ENCODE data around the gene CYYR1.
"Not testable (repeated sequence)": the region's sequence is repeated elsewhere in the genome, so short reads cannot be mapped to it uniquely, and the experiment has no call there.

Gene CYYR1

DNA sequence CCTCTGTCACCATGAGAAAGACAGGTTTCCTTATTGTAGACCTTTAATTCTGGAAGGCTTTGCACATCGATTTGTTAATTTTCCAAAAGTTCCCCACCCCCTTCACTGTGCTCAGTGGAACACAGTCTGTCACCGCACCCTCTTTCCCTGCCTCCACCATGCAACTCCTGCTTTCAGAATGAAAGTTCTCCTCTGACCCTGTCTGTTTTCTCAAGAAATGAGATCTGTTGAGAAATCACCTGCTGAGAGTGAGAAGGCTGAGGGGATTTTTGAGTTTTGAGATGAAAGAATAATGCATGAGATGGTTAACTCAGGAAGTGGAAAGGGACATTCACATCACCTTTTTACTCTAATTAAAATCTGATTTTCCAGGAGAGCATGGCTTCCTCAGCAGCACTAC lies 99.6 kb downstream of the CYYR1 start:
- no peak for DNase-seq

- DNase-seq: no peak
These were observed 102.0 kb downstream of the CYYR1 start for GRCh38 chr21:26471099-26471471.

- DNase-seq: no peak
These were observed 102.6 kb downstream of the CYYR1 start for GRCh38 chr21:26470351-26471098.

DNA sequence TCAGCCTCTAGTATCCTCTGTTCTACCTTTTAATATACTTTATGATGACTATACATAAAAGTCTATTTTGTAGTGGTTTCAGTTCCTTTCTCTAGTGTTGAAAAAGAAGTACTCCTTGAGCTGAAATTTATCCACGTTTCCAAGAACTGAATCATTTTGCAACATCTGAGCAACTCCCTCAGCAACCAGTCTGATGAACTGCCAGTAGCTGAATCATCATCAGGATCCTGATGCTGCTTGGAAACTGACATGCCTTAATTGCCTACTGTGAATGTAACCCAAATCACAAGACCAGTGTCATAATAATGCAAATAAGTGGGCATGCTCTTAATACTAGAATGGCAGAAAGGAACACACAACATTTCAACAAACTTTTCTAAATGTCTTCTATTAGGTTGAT lies 103.3 kb downstream of the CYYR1 start:
- DNase-seq: no peak

- DNase-seq: no peak
These were observed 107.2 kb downstream of the CYYR1 start for GRCh38 chr21:26465916-26466315.

DNA sequence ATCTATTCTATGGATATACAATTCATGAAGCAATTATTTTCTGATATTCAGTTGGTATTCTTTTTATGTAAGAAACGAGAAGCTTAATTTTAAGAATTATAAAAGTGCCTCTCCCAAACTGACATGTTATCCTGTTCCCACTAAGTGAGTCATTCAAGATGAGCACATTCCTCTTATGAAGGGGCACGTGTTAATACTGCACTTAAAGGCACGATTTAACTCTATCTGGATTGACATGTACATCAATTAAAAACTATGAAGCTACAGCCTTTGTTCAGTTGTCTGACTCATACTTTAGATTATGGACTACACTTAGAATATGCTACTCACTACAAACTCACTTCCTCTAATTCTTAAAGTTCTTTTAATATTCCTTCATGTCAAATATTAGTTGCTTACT lies 111.6 kb downstream of the CYYR1 start:
- DNase-seq: no peak

DNA sequence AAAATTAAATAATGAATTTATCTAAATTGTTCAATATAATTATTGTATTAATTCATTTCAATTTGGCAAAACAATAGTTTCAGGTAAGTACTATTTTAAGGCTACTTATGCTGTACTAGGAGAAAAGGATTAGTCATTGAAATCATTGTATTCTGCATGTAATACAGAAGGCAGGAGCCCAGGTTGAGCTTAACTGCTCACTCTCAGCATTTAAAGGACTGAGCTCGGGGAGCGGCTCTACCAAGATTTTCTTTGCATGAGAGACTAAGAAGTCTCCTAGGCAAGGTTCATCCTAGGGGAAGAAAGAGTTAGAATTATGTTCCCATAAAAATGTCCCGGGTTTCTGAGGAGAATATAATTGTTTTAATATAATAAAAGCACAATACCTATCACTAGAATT lies 112.5 kb downstream of the CYYR1 start:
- no peak for DNase-seq

DNA sequence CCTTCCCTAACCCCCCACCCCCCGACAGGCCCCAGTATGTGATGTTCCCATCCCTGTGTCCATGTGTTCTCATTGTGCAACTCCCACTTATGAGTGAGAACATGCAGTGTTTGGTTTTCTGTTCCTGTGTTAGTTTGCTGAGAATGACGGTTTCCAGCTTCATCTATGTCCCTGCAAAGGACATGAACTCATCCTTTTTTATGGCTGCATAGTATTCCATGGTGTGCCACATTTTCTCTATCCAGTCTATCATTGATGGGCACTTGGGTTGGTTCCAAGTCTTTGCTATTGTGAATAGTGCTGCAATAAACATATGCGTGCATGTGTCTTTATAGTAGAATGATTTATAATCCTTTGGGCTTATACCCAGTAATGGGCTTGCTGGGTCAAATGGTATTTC lies 114.2 kb downstream of the CYYR1 start:
- DNase-seq: not testable (repeated sequence)

DNA sequence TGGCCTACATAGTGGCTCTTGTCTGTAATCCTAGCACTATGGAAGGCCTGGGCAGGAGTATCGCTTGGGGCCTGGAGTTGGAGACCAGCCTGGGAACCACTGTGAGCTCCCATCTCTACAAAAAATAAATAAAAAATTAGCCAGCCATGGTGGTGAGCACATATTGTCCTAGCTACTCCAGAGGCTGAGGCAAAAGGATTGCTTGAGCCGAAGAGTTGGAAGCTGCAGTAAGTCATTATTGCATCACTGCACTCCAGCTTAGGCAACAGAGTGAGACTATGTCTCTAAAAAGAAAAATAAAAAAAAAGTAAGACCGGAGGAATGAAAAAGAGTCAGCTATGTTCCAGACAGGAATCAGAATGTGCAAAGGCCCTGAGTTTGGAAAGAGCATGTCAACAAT lies 115.3 kb downstream of the CYYR1 start:
- no peak for DNase-seq

DNA sequence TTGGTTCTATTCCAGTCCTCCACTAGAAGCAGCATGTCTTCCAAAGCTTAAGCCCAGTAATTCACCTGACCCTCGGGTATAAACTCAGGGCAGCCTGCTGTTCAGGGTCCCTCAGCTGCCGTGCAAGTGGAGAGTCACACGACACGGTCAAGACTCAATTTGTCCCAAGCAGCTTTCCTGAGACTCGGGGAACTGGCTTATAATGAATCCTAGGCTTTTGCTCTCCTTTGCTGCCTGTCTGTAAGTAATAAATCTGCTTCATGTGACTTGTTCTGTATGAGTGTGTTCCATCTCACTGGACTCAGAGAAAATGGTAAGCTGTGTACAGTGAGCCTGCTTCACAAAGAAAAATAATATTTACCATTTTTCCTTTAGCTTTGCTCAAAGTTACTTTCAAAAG lies 119.8 kb downstream of the CYYR1 start:
- no peak for DNase-seq

DNA sequence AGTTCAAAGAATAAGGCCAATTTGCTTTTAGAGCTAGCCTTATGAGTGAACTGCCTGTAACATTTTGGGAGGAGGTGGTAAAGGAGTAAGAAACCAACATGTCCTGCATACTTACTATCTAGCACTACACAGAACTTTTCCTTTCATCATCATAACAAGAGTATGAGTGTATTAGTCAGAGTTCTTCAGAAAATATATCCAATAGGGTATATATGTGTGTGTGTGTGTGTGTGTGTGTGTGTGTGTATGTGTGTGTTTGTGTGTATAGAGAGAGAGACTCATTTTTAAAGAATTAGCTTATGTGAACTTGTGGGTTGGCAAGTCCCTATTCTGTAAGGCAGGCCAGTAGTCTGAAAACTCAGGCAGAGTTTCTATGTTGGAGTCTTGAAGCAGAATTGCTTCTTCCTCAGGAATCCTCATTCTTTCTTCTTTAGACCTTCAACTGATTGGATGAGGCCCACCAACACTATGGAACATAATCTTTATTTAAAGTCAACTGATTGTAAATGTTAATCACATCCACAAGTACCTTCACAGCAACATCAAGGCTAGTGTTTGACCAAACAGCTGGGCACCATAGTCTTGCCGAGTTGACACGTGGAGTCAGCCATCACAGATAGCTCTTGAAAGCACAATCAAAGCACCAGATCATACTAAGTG lies 121.9 kb downstream of the CYYR1 start:
- DNase-seq: no peak

- no peak for DNase-seq
These were observed 123.9 kb downstream of the CYYR1 start for GRCh38 chr21:26449161-26449560.

DNA sequence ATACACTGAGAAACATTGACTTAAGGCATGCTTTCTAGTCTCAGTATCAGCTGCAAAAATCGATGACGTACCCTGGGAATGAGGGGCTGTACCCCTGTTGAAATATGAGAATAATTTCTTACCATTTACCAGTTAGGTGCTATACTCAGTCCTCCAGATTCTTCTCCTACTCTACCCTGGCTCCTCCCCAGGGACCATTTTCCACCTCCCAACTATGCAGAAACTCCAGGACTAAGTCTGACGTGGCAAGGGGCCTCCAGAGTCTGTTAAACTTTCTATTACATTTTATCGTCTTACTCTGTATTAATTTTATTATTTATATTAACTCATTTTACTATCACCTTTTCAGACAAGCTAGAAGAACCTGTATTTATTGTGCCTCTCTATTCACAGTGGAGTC lies 124.3 kb downstream of the CYYR1 start:
- no peak for DNase-seq

DNA sequence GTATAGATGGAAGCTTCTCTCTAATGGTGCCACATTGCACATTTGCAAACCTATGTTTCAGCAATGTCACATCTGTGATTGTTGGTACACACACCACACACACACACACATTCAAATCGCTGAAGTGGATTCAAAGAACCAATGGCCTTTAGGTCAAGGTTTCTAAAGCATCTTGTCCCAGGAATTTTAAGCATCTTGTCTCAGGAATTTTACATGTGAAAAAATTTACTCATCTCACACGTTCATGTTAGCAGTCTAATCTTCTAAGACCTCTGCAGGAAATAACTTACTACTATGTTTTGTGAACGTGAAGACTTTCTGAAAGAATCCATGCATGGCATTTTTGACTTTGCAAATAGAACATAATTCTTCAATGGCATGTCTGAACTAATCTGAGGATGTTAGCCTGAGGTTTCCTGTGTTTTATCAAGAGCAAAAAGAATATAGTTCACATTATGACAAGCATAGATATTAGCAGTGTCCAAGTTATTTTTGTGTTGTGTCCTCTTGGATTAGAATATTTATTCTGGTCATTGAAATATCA lies 125.1 kb downstream of the CYYR1 start:
- no peak for DNase-seq

DNA sequence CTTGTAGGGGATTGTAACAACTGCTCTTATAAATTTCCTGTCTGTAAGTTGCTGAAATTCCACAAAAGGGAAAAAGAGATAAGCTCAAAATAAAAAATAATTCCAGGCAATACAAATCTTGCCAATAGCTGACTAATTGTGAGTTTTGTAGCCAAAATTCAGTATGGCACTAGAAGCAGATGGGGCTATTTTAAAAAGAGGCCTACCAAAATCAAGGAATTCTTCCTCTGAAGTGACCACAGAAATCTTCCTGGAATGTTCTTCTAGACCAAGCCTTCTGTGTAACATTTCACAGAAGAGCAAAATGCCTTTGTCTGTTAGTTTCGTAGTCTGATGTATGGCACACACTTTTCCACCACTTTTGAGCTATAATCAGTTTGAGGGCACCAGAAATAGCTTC lies 127.6 kb downstream of the CYYR1 start:
- DNase-seq: no peak

DNA sequence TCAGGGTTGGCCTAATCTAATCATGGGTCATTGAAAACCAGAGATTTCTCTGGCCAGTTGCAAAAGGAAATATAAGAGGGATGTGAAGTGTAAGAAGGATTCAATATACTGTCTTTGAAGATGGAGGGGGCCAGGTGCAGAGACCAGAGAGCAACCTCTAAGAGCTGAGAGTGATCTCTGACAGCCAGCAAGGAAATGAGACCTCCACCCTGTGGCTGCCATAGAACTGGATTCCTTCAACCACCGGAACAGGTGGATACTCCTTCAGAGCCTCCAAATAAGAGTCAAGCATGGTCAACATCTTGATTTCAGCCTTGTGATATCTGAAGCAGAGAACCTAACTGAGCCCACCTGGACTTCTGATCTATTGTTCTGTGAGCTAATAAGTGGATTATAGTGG lies 128.4 kb downstream of the CYYR1 start:
- DNase-seq: no peak

DNA sequence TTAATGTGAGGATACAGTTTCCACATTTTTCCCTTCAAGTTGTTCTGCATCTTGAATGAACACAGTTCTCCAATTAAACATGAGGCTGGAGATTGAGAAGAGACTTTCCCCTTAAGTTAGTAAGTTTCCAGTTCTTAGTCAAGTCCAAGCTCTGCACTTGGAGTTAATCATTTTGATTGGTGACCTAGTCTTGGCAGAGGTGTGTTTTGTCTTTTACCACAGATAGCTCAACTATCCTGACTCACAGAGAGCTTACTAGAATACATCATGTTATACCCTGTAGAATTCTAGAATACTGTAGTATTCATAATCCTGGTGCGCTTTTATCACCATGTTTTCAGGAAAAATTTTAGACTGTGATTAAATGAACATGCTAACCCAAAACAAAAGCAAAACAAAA lies 129.2 kb downstream of the CYYR1 start:
- no peak for DNase-seq

GRCh38 chr21:26443291-26443690 lies 129.8 kb downstream of the CYYR1 start:
- no peak for DNase-seq

DNA sequence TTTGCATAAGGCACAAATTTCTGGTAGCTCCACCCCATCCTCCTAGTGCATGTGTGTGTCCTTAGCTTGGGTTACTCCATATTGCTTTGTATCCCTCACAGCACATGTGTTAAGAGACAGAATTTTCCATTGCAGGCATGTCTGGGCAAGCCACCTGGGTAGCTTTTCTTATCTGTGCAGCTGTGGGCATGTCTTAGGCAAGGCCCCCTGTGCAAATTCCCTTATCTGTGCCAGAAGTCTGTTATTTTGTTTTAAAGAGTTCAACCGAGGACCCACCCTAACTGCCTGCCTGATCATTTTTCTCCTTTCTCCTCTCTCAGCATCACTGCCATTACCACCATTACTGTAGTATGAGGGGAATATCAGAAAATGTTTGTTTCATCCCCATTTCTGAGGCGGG lies 131.9 kb downstream of the CYYR1 start:
- DNase-seq: no peak

DNA sequence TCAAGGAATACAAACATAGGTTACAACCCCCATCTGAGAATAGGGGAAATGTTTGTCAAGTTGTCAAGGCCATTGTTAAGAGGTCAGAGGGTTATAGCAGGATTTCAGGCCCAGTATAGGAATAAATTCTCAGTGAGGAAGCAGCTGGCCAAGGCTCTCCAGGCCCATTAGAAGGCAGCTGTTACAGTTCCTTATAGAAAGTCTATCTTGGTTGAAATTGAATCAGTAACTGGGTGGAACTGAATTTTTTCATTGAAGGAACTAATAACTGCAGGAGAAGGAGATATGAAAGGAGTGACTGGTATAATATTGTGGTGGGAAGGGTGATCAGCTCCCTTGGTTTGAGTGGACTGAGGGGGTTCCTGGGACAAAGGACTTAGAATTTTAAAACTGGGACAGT lies 134.1 kb downstream of the CYYR1 start:
- no peak for DNase-seq

DNA sequence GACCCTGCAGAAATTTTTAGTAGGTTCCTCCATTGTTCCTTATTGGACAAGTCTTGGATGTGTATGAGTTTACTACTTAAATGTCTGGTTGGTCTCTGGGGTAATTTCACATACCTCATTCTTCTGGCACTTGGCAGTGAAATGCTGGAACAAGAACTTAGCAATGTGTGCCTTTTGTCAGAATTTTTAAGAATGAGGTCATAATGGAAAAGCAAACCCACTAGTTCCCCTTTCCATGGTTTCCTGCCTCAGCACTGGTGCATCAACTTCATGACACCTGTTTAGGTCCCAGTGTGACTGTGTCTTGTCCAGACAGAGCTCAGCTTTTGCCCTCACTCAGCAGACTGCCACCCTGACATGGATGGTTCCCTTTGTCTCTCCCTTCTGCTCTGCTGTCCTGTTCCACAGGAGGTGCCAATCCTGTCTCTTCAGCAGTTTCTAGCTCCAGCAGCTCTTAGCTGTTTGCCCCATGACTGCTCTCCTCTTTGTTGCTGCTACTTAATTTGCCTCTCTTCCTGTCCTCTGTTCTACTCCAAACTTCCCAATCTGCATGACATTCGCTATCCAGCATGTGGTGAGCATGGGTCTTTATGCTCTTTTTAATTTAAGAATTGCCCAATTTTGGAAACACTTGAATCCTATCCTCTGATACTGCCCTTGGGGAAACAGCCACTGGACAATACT lies 135.6 kb downstream of the CYYR1 start:
- no peak for DNase-seq

DNA sequence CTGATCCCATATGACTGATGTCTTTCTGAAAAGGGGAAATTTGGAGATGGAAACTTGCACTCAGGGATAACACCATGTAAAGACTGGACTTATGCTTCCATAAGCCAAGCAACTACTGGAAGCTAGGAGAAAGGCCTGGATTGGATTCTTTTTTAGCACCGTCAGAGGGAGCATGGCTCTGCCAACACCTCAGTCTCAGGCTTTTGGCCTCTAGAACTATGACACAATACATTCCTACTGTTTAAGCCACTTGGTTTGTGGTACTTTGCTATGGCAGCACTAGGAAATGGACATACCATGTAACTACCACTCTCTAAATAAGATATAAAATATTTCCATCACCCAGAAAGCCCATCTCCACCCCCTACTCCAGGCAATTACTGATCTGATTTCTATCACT lies 139.7 kb downstream of the CYYR1 start:
- DNase-seq: no peak

GRCh38 chr21:26432410-26432809 lies 140.7 kb downstream of the CYYR1 start:
- no peak for DNase-seq

DNA sequence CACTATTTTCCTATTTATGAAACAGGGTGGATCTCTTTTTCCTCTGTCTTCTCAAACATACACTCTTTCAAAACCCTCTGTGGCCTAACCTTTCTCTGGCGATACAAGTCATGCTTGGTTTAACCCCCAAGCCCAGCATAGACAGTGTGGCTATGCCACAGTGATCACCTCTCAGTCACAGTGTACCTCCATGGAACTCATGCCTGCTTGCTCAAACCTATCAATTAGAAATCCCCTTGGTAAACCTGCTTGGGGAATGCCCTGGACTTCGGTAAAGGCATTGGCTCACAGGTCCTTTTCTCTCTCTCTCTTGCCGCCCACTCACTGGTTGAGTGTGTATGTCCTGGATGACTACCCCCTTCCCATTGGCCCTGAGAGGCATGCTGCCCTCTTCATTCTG lies 147.5 kb downstream of the CYYR1 start:
- no peak for DNase-seq

All from CD4-positive, alpha-beta T cell treated with Interleukin-4 for 4 hours (primary cell).